Measurements from ENCODE around the gene DPF1.
"Not testable (repeated sequence)": the region's sequence is repeated elsewhere in the genome, so short reads cannot be mapped to it uniquely, and the experiment has no call there.

DPF1 gene

GRCh38 chr19:38224014-38224862 lies at the start of gene DPF1:
Gene DPF1, minus strand, starts transcription at chr19:38224222. Its CDS starts 80 bp downstream, at chr19:38224142.
- DNase-seq (ENCODE audit: extremely low spot score, insufficient read length, low read depth) (peak; percentile 78), FAIRE-seq (peak; percentile 63)

- no peak for DNase-seq (ENCODE audit: extremely low spot score, insufficient read length, low read depth)
- FAIRE-seq: no peak
Measured at GRCh38 chr19:38273499-38273898, 49.5 kb upstream of the DPF1 start.

GRCh38 chr19:38270587-38271167 lies 46.7 kb upstream of the DPF1 start:
- no peak for FAIRE-seq
- DNase-seq (ENCODE audit: extremely low spot score, insufficient read length, low read depth): no peak

- no peak for DNase-seq (ENCODE audit: extremely low spot score, insufficient read length, low read depth)
- FAIRE-seq: no peak
Measured at GRCh38 chr19:38268539-38268938, 44.5 kb upstream of the DPF1 start.

GRCh38 chr19:38267761-38268483 lies 43.9 kb upstream of the DPF1 start:
- FAIRE-seq (no peak), DNase-seq (ENCODE audit: extremely low spot score, insufficient read length, low read depth) (no peak)

- DNase-seq (ENCODE audit: extremely low spot score, insufficient read length, low read depth): no peak
- no peak for FAIRE-seq
Measured at GRCh38 chr19:38266981-38267597, 43.1 kb upstream of the DPF1 start.

GRCh38 chr19:38265921-38266429 lies 42.0 kb upstream of the DPF1 start:
- DNase-seq (ENCODE audit: extremely low spot score, insufficient read length, low read depth) (no peak), FAIRE-seq (no peak)

GRCh38 chr19:38265213-38265861 lies 41.3 kb upstream of the DPF1 start:
- DNase-seq (ENCODE audit: extremely low spot score, insufficient read length, low read depth) (no peak), FAIRE-seq (no peak)

- FAIRE-seq (no peak), DNase-seq (ENCODE audit: extremely low spot score, insufficient read length, low read depth) (no peak)
Measured at GRCh38 chr19:38264486-38265212, 40.6 kb upstream of the DPF1 start, which contains the start of gene SPINT2. Gene SPINT2, plus strand, starts transcription at chr19:38264573. Its CDS starts 320 bp downstream, at chr19:38264893.

GRCh38 chr19:38263689-38264485 lies 39.9 kb upstream of the DPF1 start:
- DNase-seq (ENCODE audit: extremely low spot score, insufficient read length, low read depth) (peak; percentile 44), FAIRE-seq (peak; percentile 53)

GRCh38 chr19:38262585-38263268 lies 38.7 kb upstream of the DPF1 start:
- no peak for DNase-seq (ENCODE audit: extremely low spot score, insufficient read length, low read depth)
- no peak for FAIRE-seq

- FAIRE-seq; DNase-seq (ENCODE audit: extremely low spot score, insufficient read length, low read depth): not testable (repeated sequence)
Measured at GRCh38 chr19:38261942-38262341, 37.9 kb upstream of the DPF1 start.

- DNase-seq (ENCODE audit: extremely low spot score, insufficient read length, low read depth) (no peak), FAIRE-seq (no peak)
Measured at GRCh38 chr19:38255383-38256014, 31.5 kb upstream of the DPF1 start.

GRCh38 chr19:38253788-38254187 lies 29.8 kb upstream of the DPF1 start:
- no peak for FAIRE-seq

GRCh38 chr19:38252941-38253691 lies 29.1 kb upstream of the DPF1 start:
- no peak for FAIRE-seq

More at GRCh38 chr19:38253788-38254187, 29.8 kb upstream of the DPF1 start:
- DNase-seq (ENCODE audit: extremely low spot score, insufficient read length, low read depth): no peak

GRCh38 chr19:38252385-38252784 lies 28.4 kb upstream of the DPF1 start:
- no peak for DNase-seq (ENCODE audit: extremely low spot score, insufficient read length, low read depth)
- FAIRE-seq: no peak

More at GRCh38 chr19:38252941-38253691, 29.1 kb upstream of the DPF1 start:
- no peak for DNase-seq (ENCODE audit: extremely low spot score, insufficient read length, low read depth)
